Stimulated activated effector memory CD8-positive, alpha-beta T cell treated with anti-CD3 and anti-CD28 coated beads, Interleukin-12 subunit alpha, Interleukin-12 subunit beta, amount 100 ng/mL, for 72 hours (primary cell): ENCODE data around the gene MAPK10.
"Not testable (repeated sequence)": the region's sequence is repeated elsewhere in the genome, so short reads cannot be mapped to it uniquely, and the experiment has no call there.

Experiments
- ATAC-seq: fragments of 150-1000 bp; cut with Tn5 transposase; 2 replicates; pipeline ENCODE4 v1.10.0; 2021
- DNase-seq, 2 donors: peaks; one replicate each; pipeline ENCODE4 v3.0.0; 2021 to 2022; ENCODE audit warnings: low spot score in 2 of 2
- H3K27ac Mint-ChIP-seq: one replicate; pipeline ENCODE4 v1.8.0; 2022; ENCODE audit warnings: mild to moderate bottlenecking, mixed read lengths
- H3K36me3 Mint-ChIP-seq: one replicate; pipeline ENCODE4 v1.8.0; 2022; ENCODE audit warnings: mild to moderate bottlenecking, mixed read lengths
- H3K4me1 Mint-ChIP-seq: one replicate; pipeline ENCODE4 v1.8.0; 2022; ENCODE audit warnings: mixed read lengths
- H3K4me3 Mint-ChIP-seq: one replicate; pipeline ENCODE4 v1.8.0; 2022; ENCODE audit warnings: mild to moderate bottlenecking, mixed read lengths
- H3K9me3 Mint-ChIP-seq: one replicate; pipeline ENCODE4 v1.8.0; 2022; ENCODE audit warnings: mixed read lengths

Gene MAPK10

GRCh38 chr4:86220121-86220520 is 139.7 kb downstream of the MAPK10 start:
- peaks cover 9% of the 10 kb centered on the region for H3K9me3 Mint-ChIP-seq
- no peaks in the 10 kb centered on the region for H3K4me1 Mint-ChIP-seq
- H3K36me3 Mint-ChIP-seq: no peaks in the 10 kb centered on the region
- H3K4me3 Mint-ChIP-seq: no peak overlapping the region
- DNase-seq (no peak), ATAC-seq (no peak)
- no peak overlapping the region for H3K27ac Mint-ChIP-seq

GRCh38 chr4:86218746-86219473 is 140.9 kb downstream of the MAPK10 start:
- Mint-ChIP-seq H3K9me3 (peaks cover 11% of the 10 kb centered on the region), H3K27ac (no peak overlapping the region), H3K4me3 (no peak overlapping the region), H3K36me3 (no peaks in the 10 kb centered on the region), H3K4me1 (no peaks in the 10 kb centered on the region)
- ATAC-seq (no peak), DNase-seq (no peak)

- H3K4me1 Mint-ChIP-seq: no peaks in the 10 kb centered on the region
- peaks cover 7% of the 10 kb centered on the region for H3K9me3 Mint-ChIP-seq
- no peak overlapping the region for H3K27ac Mint-ChIP-seq
- ATAC-seq: no peak
- H3K36me3 Mint-ChIP-seq: no peaks in the 10 kb centered on the region
- H3K4me3 Mint-ChIP-seq: no peak overlapping the region
- DNase-seq: no peak
These were observed 156.7 kb downstream of the MAPK10 start for GRCh38 chr4:86203176-86203575.

GRCh38 chr4:86185659-86186058 is 174.2 kb downstream of the MAPK10 start:
- Mint-ChIP-seq H3K36me3 (no peaks in the 10 kb centered on the region), H3K4me1 (no peaks in the 10 kb centered on the region), H3K27ac (no peak overlapping the region), H3K4me3 (no peak overlapping the region), H3K9me3 (peaks cover 14% of the 10 kb centered on the region)
- no peak for ATAC-seq
- DNase-seq: no peak

GRCh38 chr4:86184901-86185285 is 175.0 kb downstream of the MAPK10 start:
- Mint-ChIP-seq H3K36me3 (no peaks in the 10 kb centered on the region), H3K4me3 (no peak overlapping the region), H3K4me1 (no peaks in the 10 kb centered on the region), H3K9me3 (peaks cover 19% of the 10 kb centered on the region), H3K27ac (no peak overlapping the region)
- DNase-seq: no peak
- ATAC-seq: no peak

- Mint-ChIP-seq H3K4me3 (no peak overlapping the region), H3K4me1 (no peaks in the 10 kb centered on the region), H3K9me3 (peaks cover 19% of the 10 kb centered on the region), H3K27ac (no peak overlapping the region), H3K36me3 (no peaks in the 10 kb centered on the region)
- DNase-seq: no peak
- ATAC-seq: no peak
These were observed 175.5 kb downstream of the MAPK10 start for GRCh38 chr4:86184216-86184900.

- DNase-seq: no peak
- no peaks in the 10 kb centered on the region for H3K4me1 Mint-ChIP-seq
- H3K9me3 Mint-ChIP-seq: peaks cover 19% of the 10 kb centered on the region
- H3K27ac Mint-ChIP-seq: no peak overlapping the region
- ATAC-seq: no peak
- no peaks in the 10 kb centered on the region for H3K36me3 Mint-ChIP-seq
- no peak overlapping the region for H3K4me3 Mint-ChIP-seq
These were observed 178.3 kb downstream of the MAPK10 start for GRCh38 chr4:86181585-86181984.

- Mint-ChIP-seq H3K27ac (no peak overlapping the region), H3K4me3 (no peak overlapping the region), H3K9me3 (peaks cover 13% of the 10 kb centered on the region), H3K4me1 (no peaks in the 10 kb centered on the region), H3K36me3 (no peaks in the 10 kb centered on the region)
- no peak for DNase-seq
- ATAC-seq: no peak
These were observed 181.6 kb downstream of the MAPK10 start for GRCh38 chr4:86178211-86178610.

- H3K27ac Mint-ChIP-seq: no peak overlapping the region
- H3K4me3 Mint-ChIP-seq: no peak overlapping the region
- no peaks in the 10 kb centered on the region for H3K36me3 Mint-ChIP-seq
- no peaks in the 10 kb centered on the region for H3K4me1 Mint-ChIP-seq
- DNase-seq: no peak
- peaks cover 7% of the 10 kb centered on the region for H3K9me3 Mint-ChIP-seq
- no peak for ATAC-seq
These were observed 185.3 kb downstream of the MAPK10 start for GRCh38 chr4:86174506-86174905.

GRCh38 chr4:86168335-86168734 is 191.5 kb downstream of the MAPK10 start:
- H3K36me3 Mint-ChIP-seq, H3K4me1 Mint-ChIP-seq, H3K9me3 Mint-ChIP-seq, ATAC-seq, H3K27ac Mint-ChIP-seq, H3K4me3 Mint-ChIP-seq, DNase-seq: not testable (repeated sequence)

- Mint-ChIP-seq H3K4me1 (no peaks in the 10 kb centered on the region), H3K9me3 (peaks cover 4% of the 10 kb centered on the region), H3K4me3 (no peak overlapping the region), H3K27ac (no peak overlapping the region), H3K36me3 (no peaks in the 10 kb centered on the region)
- DNase-seq (no peak), ATAC-seq (no peak)
These were observed 199.4 kb downstream of the MAPK10 start for GRCh38 chr4:86160426-86160825.

- H3K36me3 Mint-ChIP-seq: no peaks in the 10 kb centered on the region
- ATAC-seq: no peak
- no peak for DNase-seq
- no peaks in the 10 kb centered on the region for H3K4me1 Mint-ChIP-seq
- H3K27ac Mint-ChIP-seq: no peak overlapping the region
- peaks cover 4% of the 10 kb centered on the region for H3K9me3 Mint-ChIP-seq
- no peak overlapping the region for H3K4me3 Mint-ChIP-seq
These were observed 200.6 kb downstream of the MAPK10 start for GRCh38 chr4:86159216-86159615.

- DNase-seq: no peak
- H3K36me3 Mint-ChIP-seq: no peaks in the 10 kb centered on the region
These were observed 203.3 kb downstream of the MAPK10 start for GRCh38 chr4:86156531-86156930.

GRCh38 chr4:86155766-86156165 is 204.1 kb downstream of the MAPK10 start:
- no peak for ATAC-seq
- no peak overlapping the region for H3K27ac Mint-ChIP-seq

More at GRCh38 chr4:86156531-86156930, 203.3 kb downstream of the MAPK10 start:
- Mint-ChIP-seq H3K9me3 (peaks cover under 1% of the 10 kb centered on the region), H3K4me1 (no peaks in the 10 kb centered on the region), H3K27ac (no peak overlapping the region), H3K4me3 (no peak overlapping the region)
- no peak for ATAC-seq

GRCh38 chr4:86152454-86152853 is 207.4 kb downstream of the MAPK10 start:
- Mint-ChIP-seq H3K4me1 (no peaks in the 10 kb centered on the region), H3K9me3 (peaks cover 12% of the 10 kb centered on the region), H3K36me3 (no peaks in the 10 kb centered on the region), H3K4me3 (no peak overlapping the region), H3K27ac (no peak overlapping the region)
- ATAC-seq (no peak), DNase-seq (no peak)

More at GRCh38 chr4:86155766-86156165, 204.1 kb downstream of the MAPK10 start:
- Mint-ChIP-seq H3K4me1 (no peaks in the 10 kb centered on the region), H3K4me3 (no peak overlapping the region), H3K9me3 (peaks cover 6% of the 10 kb centered on the region), H3K36me3 (no peaks in the 10 kb centered on the region)
- DNase-seq: no peak

- H3K4me3 Mint-ChIP-seq: no peak overlapping the region
- no peak overlapping the region for H3K27ac Mint-ChIP-seq
- no peak for DNase-seq
- peaks cover 14% of the 10 kb centered on the region for H3K9me3 Mint-ChIP-seq
- no peaks in the 10 kb centered on the region for H3K4me1 Mint-ChIP-seq
- no peaks in the 10 kb centered on the region for H3K36me3 Mint-ChIP-seq
- ATAC-seq: no peak
These were observed 208.7 kb downstream of the MAPK10 start for GRCh38 chr4:86151196-86151595.
